Glutamatergic neuron (in vitro differentiated cells): ENCODE measurements around the gene PTPRC. TPM values are rescaled to one million over a fixed set of nuclear protein-coding genes. Genes with fewer than 3 reads are reported as not detected.

Experiments
- DNase-seq: peaks from one replicate; pipeline ENCODE4 v3.0.0; 2022
- H3K27ac Mint-ChIP-seq: one replicate; pipeline ENCODE4 v1.8.0; 2020; ENCODE audit warnings: mild to moderate bottlenecking, mixed read lengths, inconsistent platforms; ENCODE audit not compliant: unreplicated experiment
- H3K27me3 Mint-ChIP-seq: one replicate; pipeline ENCODE4 v1.8.0; 2020; ENCODE audit warnings: mild to moderate bottlenecking, moderate library complexity, mixed read lengths, inconsistent platforms; ENCODE audit not compliant: unreplicated experiment
- H3K36me3 Mint-ChIP-seq: one replicate; pipeline ENCODE4 v1.8.0; 2020; ENCODE audit warnings: mild to moderate bottlenecking, mixed read lengths, inconsistent platforms; ENCODE audit not compliant: unreplicated experiment
- H3K4me1 Mint-ChIP-seq: one replicate; pipeline ENCODE4 v1.8.0; 2020; ENCODE audit warnings: mild to moderate bottlenecking, low read depth, mixed read lengths, inconsistent platforms; ENCODE audit not compliant: unreplicated experiment
- H3K4me3 Mint-ChIP-seq: one replicate; pipeline ENCODE4 v1.8.0; 2020; ENCODE audit warnings: mild to moderate bottlenecking, mixed read lengths, inconsistent platforms; ENCODE audit not compliant: unreplicated experiment
- H3K9me3 Mint-ChIP-seq: one replicate; pipeline ENCODE4 v1.8.0; 2020; ENCODE audit warnings: mild to moderate bottlenecking, moderate library complexity, mixed read lengths, inconsistent platforms; ENCODE audit not compliant: unreplicated experiment
- CTCF ChIP-seq: fragments of 200-600 bp; sonication (generic); IDR thresholded peaks from one replicate; pipeline ENCODE4 v1.5.0; 2021; ENCODE audit not compliant: partially characterized antibody, unreplicated experiment
- total RNA-seq: library from RNA; stranded (reverse); fragmentation: NEBNext Ultra II Directional; extraction: Animal tissue kit (Norgen Biotek cat#: 25700); gene quantifications from one replicate; pipeline ENCODE4 v1.2.1, GENCODE V29; 2021; ENCODE audit not compliant: unreplicated experiment

The PTPRC gene
- total RNA-seq, 1 donor from 2014 or later = not detected

GRCh38 chr1:198620951-198621824 lies 17.7 kb upstream of the PTPRC start:
- no peaks in the 10 kb centered on the region for H3K9me3 Mint-ChIP-seq

GRCh38 chr1:198622001-198622400 lies 16.8 kb upstream of the PTPRC start:
- TF ChIP-seq CTCF = no peak
- H3K27me3 Mint-ChIP-seq = no peaks in the 10 kb centered on the region

More at GRCh38 chr1:198620951-198621824, 17.7 kb upstream of the PTPRC start:
- Mint-ChIP-seq H3K36me3 (no peaks in the 10 kb centered on the region), H3K4me3 (no peak overlapping the region), H3K27me3 (no peaks in the 10 kb centered on the region), H3K27ac (no peak overlapping the region), H3K4me1 (no peaks in the 10 kb centered on the region)
- DNase-seq = no peak
- no peak for TF ChIP-seq CTCF

GRCh38 chr1:198623752-198624647 lies 14.8 kb upstream of the PTPRC start:
- Mint-ChIP-seq H3K36me3 (no peaks in the 10 kb centered on the region), H3K9me3 (no peaks in the 10 kb centered on the region), H3K4me1 (no peaks in the 10 kb centered on the region)

More at GRCh38 chr1:198622001-198622400, 16.8 kb upstream of the PTPRC start:
- Mint-ChIP-seq H3K4me1 (no peaks in the 10 kb centered on the region), H3K4me3 (no peak overlapping the region), H3K36me3 (no peaks in the 10 kb centered on the region), H3K27ac (no peak overlapping the region), H3K9me3 (no peaks in the 10 kb centered on the region)
- no peak for DNase-seq

GRCh38 chr1:198624648-198624980 lies 14.2 kb upstream of the PTPRC start:
- H3K27me3 Mint-ChIP-seq = no peaks in the 10 kb centered on the region
- H3K4me1 Mint-ChIP-seq = no peaks in the 10 kb centered on the region
- no peak for DNase-seq
- no peak for TF ChIP-seq CTCF
- no peaks in the 10 kb centered on the region for H3K36me3 Mint-ChIP-seq
- no peaks in the 10 kb centered on the region for H3K9me3 Mint-ChIP-seq
- no peak overlapping the region for H3K27ac Mint-ChIP-seq
- H3K4me3 Mint-ChIP-seq = no peak overlapping the region

More at GRCh38 chr1:198623752-198624647, 14.8 kb upstream of the PTPRC start:
- no peak overlapping the region for H3K4me3 Mint-ChIP-seq
- H3K27ac Mint-ChIP-seq = no peak overlapping the region
- DNase-seq = no peak
- no peaks in the 10 kb centered on the region for H3K27me3 Mint-ChIP-seq
- TF ChIP-seq CTCF = no peak
